ENCODE data around the gene F2RL1.
"Not testable (repeated sequence)": the region's sequence is repeated elsewhere in the genome, so short reads cannot be mapped to it uniquely, and the experiment has no call there.

DNA sequence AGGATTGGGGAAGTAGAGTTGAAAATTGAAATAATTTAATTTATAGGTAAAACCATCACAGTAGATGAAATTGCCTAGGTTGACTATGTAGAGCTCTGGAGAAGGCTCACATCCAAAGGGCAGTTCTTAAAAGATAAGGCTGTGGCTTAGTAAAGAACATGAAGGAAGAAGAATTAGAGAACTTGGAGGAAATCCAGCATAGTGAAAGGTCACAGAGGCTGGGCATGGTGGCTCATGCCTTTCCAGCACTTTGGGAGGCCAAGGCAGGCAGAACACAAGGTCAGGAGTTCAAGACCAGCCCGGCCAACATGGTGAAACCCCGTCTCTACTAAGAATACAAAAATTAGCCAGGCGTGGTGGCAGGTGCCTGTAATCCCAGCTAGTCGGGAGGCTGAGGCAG lies 38.0 kb downstream of the F2RL1 start:
- TF ChIP-seq, protein P1, sequence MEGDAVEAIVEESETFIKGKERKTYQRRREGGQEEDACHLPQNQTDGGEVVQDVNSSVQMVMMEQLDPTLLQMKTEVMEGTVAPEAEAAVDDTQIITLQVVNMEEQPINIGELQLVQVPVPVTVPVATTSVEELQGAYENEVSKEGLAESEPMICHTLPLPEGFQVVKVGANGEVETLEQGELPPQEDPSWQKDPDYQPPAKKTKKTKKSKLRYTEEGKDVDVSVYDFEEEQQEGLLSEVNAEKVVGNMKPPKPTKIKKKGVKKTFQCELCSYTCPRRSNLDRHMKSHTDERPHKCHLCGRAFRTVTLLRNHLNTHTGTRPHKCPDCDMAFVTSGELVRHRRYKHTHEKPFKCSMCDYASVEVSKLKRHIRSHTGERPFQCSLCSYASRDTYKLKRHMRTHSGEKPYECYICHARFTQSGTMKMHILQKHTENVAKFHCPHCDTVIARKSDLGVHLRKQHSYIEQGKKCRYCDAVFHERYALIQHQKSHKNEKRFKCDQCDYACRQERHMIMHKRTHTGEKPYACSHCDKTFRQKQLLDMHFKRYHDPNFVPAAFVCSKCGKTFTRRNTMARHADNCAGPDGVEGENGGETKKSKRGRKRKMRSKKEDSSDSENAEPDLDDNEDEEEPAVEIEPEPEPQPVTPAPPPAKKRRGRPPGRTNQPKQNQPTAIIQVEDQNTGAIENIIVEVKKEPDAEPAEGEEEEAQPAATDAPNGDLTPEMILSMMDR (IDR thresholded peaks at IDR 0.05) = not testable (repeated sequence)
- TF ChIP-seq POLR2A (IDR thresholded peaks at IDR 0.05) = not testable (repeated sequence)
